GM23338 (cell line): ENCODE measurements around the gene SCAF4. TPM values are rescaled to one million over a fixed set of nuclear protein-coding genes. Genes with fewer than 3 reads are reported as not detected.

Source experiments
- ATAC-seq: fragments of 200-7000 bp; cut with Tn5 transposase; 3 replicates; pipeline ENCODE4 v1.9.1; 2020
- DNase-seq: peaks from one replicate; pipeline ENCODE4 v3.0.0-alpha.2; 2015; ENCODE audit warnings: low spot score
- H2AFZ ChIP-seq: fragments of 200-600 bp; sonication (generic); 2 replicates; pipeline ENCODE4 v1.8.0; 2016; ENCODE audit warnings: antibody characterized with exemption, mild to moderate bottlenecking, moderate library complexity
- H3F3A ChIP-seq: fragments of 200-600 bp; sonication (generic); replicated peaks from 2 replicates; pipeline ENCODE4 v1.8.0; 2017; ENCODE audit warnings: antibody characterized with exemption, mixed run types, low read depth
- H3K27ac ChIP-seq: fragments of 200-600 bp; sonication (generic); 2 replicates; pipeline ENCODE4 v1.6.1; 2016; ENCODE audit warnings: low read depth
- H3K27me3 ChIP-seq: fragments of 200-600 bp; sonication (generic); 2 replicates; pipeline ENCODE4 v1.8.0; 2016; ENCODE audit warnings: mild to moderate bottlenecking, mixed run types, moderate library complexity; ENCODE audit not compliant: insufficient read depth
- H3K36me3 ChIP-seq: fragments of 200-600 bp; sonication (generic); 2 replicates; pipeline ENCODE4 v1.8.0; 2016; ENCODE audit warnings: mild to moderate bottlenecking; ENCODE audit not compliant: insufficient read depth
- H3K4me1 ChIP-seq: fragments of 200-600 bp; sonication (generic); 2 replicates; pipeline ENCODE4 v1.8.0; 2016; ENCODE audit warnings: mild to moderate bottlenecking, moderate library complexity; ENCODE audit not compliant: insufficient read depth
- H3K4me2 ChIP-seq: fragments of 200-600 bp; sonication (generic); 2 replicates; pipeline ENCODE4 v1.7.1; 2017; ENCODE audit warnings: mixed run types
- H3K4me3 ChIP-seq: fragments of 200-600 bp; sonication (generic); 2 replicates; pipeline ENCODE4 v1.6.1; 2016; ENCODE audit warnings: mixed run types
- H3K79me2 ChIP-seq: fragments of 200-600 bp; sonication (generic); replicated peaks from 2 replicates; pipeline ENCODE4 v1.8.0; 2017; ENCODE audit warnings: mild to moderate bottlenecking; ENCODE audit not compliant: insufficient read depth
- H3K9me2 ChIP-seq: fragments of 200-600 bp; sonication (generic); 2 replicates; pipeline ENCODE4 v1.8.0; 2017; ENCODE audit not compliant: insufficient read depth
- H4K20me1 ChIP-seq: fragments of 200-600 bp; sonication (generic); replicated peaks from 2 replicates; pipeline ENCODE4 v1.8.0; 2017; ENCODE audit warnings: mild to moderate bottlenecking; ENCODE audit not compliant: insufficient read depth
- H3K27ac Mint-ChIP-seq: 2 replicates; pipeline ENCODE4 v1.8.0; 2020; ENCODE audit warnings: inconsistent platforms, mild to moderate bottlenecking, moderate library complexity, mixed read lengths
- H3K27me3 Mint-ChIP-seq: 3 replicates; pipeline ENCODE4 v1.8.0; 2022; ENCODE audit warnings: low read depth, mild to moderate bottlenecking, moderate library complexity, mixed read lengths, inconsistent platforms; ENCODE audit not compliant: insufficient read depth, poor library complexity
- H3K36me3 Mint-ChIP-seq: 3 replicates; pipeline ENCODE4 v1.8.0; 2021; ENCODE audit warnings: low read depth, mild to moderate bottlenecking, inconsistent platforms, moderate library complexity, mixed read lengths
- H3K4me1 Mint-ChIP-seq: 3 replicates; pipeline ENCODE4 v1.8.0; 2020; ENCODE audit warnings: mild to moderate bottlenecking, inconsistent platforms, mixed read lengths
- H3K4me3 Mint-ChIP-seq: 3 replicates; pipeline ENCODE4 v1.8.0; 2021; ENCODE audit warnings: moderate library complexity, mild to moderate bottlenecking, inconsistent platforms, mixed read lengths
- H3K9me3 Mint-ChIP-seq: 3 replicates; pipeline ENCODE4 v1.8.0; 2020; ENCODE audit warnings: moderate library complexity, mild to moderate bottlenecking, inconsistent platforms, mixed read lengths
- CREB1 ChIP-seq: fragments of 250-450 bp; sonication (Bioruptor Pico); IDR thresholded peaks from 2 replicates; pipeline ENCODE4 v1.5.0; 2020; ENCODE audit warnings: low read depth, mild to moderate bottlenecking, moderate library complexity
- EZH2 ChIP-seq: fragments of 200-600 bp; sonication (generic); IDR thresholded peaks from one replicate; pipeline ENCODE4 v1.8.0; 2017; ENCODE audit warnings: antibody characterized with exemption, mild to moderate bottlenecking, low read depth; ENCODE audit not compliant: unreplicated experiment
- EZH2phosphoT487 ChIP-seq: fragments of 200-600 bp; sonication (generic); IDR thresholded peaks from one replicate; pipeline ENCODE4 v1.8.1; 2018; ENCODE audit warnings: antibody characterized with exemption; ENCODE audit not compliant: unreplicated experiment
- NANOG ChIP-seq: IDR thresholded peaks from 2 replicates; pipeline ENCODE4 v1.6.1; 2016; ENCODE audit warnings: antibody characterized with exemption, borderline replicate concordance
- POLR2AphosphoS5 ChIP-seq: IDR thresholded peaks from 2 replicates; pipeline ENCODE4 v1.6.1; 2016; ENCODE audit warnings: antibody characterized with exemption, low read depth
- STAT1 ChIP-seq: IDR thresholded peaks from one replicate; pipeline ENCODE4 v1.6.1; 2016; ENCODE audit warnings: antibody characterized with exemption; ENCODE audit not compliant: unreplicated experiment
- ZNF114 ChIP-seq: fragments of 250-450 bp; sonication (Bioruptor Pico); IDR thresholded peaks from 2 replicates; pipeline ENCODE4 v1.5.0; 2020; ENCODE audit warnings: mild to moderate bottlenecking, moderate library complexity
- ZNF331 ChIP-seq: fragments of 250-450 bp; sonication (Bioruptor Pico); IDR thresholded peaks from 2 replicates; pipeline ENCODE4 v1.5.0; 2020; ENCODE audit warnings: low read depth, mild to moderate bottlenecking, moderate library complexity
- polyA plus RNA-seq: library from polyadenylated mRNA; unstranded; fragments of >200 nt; fragmentation: Nextera tagmentation; extraction: Ambion mirVana; gene quantifications from 2 replicates; pipeline ENCODE4 v1.2.1, GENCODE V29; 2016
- total RNA-seq: library from RNA; depleted of rRNA; stranded (reverse); fragments of >200 nt; shearing (Covaris generic); gene quantifications from 2 replicates; pipeline ENCODE4 v1.2.3, GENCODE V29; 2014
- TF ChIP-seq, protein P1 (sequence below), 2 experiments: fragments of 200-600 bp in 1 of 2; sonication (generic) in 1 of 2; conservative IDR thresholded peaks; 2 replicates each; pipeline versions ENCODE4 v1.5.1 to v1.6.1; 2016 to 2017; ENCODE audit warnings: antibody characterized with exemption in 2 of 2, low read depth in 2 of 2, mild to moderate bottlenecking in 2 of 2, moderate library complexity in 1 of 2
- TF ChIP-seq, protein P2 (sequence below): IDR thresholded peaks from 2 replicates; pipeline ENCODE4 v1.6.1; 2016; ENCODE audit warnings: antibody characterized with exemption
- TF ChIP-seq, protein P3 (sequence below): IDR thresholded peaks from one replicate; pipeline ENCODE4 v1.6.1; 2018; ENCODE audit warnings: antibody characterized with exemption; ENCODE audit not compliant: unreplicated experiment

The SCAF4 gene
- total and polyA plus RNA-seq, 2 experiments from 2014 or later: 29.7 to 45.8 TPM

DNA sequence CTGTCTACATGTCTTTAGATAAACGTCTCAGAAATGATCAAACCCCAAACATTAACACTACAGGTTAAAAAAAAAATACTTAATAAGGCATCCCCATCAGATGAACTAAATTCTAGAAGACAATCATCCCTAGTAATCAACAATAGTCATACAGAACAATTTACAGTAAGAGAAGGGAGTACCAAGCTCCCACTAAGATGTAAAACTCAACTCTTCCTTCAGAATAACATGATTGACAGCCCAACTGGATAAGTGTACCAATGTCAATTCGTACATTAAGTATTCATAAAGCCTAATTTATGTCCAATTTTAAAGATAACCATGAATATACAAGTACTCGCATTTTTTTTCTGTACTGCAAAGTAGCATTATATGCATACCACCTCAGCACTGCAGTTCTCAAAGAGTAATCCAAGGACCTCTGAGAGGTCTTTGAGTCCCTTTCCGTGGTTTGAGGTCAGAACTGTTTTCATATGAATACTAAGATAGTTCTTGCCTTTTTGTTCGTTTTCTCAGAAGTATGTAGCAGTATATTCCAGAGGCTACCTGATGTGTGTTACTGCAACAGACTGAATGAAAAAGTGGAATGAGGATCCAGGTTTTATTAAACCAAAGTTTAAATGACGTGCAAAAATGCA, 6.6 kb downstream of the SCAF4 start (continued):
- TF ChIP-seq, protein P1, sequence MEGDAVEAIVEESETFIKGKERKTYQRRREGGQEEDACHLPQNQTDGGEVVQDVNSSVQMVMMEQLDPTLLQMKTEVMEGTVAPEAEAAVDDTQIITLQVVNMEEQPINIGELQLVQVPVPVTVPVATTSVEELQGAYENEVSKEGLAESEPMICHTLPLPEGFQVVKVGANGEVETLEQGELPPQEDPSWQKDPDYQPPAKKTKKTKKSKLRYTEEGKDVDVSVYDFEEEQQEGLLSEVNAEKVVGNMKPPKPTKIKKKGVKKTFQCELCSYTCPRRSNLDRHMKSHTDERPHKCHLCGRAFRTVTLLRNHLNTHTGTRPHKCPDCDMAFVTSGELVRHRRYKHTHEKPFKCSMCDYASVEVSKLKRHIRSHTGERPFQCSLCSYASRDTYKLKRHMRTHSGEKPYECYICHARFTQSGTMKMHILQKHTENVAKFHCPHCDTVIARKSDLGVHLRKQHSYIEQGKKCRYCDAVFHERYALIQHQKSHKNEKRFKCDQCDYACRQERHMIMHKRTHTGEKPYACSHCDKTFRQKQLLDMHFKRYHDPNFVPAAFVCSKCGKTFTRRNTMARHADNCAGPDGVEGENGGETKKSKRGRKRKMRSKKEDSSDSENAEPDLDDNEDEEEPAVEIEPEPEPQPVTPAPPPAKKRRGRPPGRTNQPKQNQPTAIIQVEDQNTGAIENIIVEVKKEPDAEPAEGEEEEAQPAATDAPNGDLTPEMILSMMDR (conservative IDR thresholded peaks at IDR 0.05; ENCODE audit: low read depth in 2 of 2): no peak
- TF ChIP-seq, protein P2, sequence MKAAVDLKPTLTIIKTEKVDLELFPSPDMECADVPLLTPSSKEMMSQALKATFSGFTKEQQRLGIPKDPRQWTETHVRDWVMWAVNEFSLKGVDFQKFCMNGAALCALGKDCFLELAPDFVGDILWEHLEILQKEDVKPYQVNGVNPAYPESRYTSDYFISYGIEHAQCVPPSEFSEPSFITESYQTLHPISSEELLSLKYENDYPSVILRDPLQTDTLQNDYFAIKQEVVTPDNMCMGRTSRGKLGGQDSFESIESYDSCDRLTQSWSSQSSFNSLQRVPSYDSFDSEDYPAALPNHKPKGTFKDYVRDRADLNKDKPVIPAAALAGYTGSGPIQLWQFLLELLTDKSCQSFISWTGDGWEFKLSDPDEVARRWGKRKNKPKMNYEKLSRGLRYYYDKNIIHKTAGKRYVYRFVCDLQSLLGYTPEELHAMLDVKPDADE: no peak

DNA sequence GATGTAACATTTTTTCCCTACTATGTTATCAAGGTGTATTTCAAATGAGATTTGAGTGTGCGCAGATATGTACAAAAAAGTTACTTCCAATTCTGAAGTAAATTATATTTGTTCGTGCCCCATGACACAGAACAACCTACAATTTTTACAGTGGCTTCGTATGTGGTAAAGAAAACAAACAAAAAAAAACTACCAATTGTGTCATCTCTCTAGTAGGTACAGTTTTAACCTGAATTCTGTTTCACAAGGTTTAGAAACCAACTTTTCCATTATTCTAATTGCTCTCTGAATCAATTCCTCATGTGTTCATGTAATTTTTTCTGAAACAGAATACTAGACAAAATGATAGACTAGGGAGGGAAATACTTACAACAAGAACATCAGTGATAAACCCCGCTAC, 7.4 kb downstream of the SCAF4 start:
- Histone ChIP-seq H3K27me3 (no peaks in the 10 kb centered on the region), H2AFZ (no peak overlapping the region), H3K27ac (no peak overlapping the region), H3K4me1 (peaks cover 48% of the 10 kb centered on the region), H3F3A (no peaks in the 10 kb centered on the region), H3K9me2 (no peaks in the 10 kb centered on the region), H4K20me1 (peaks cover 93% of the 10 kb centered on the region), H3K4me2 (no peak overlapping the region), H3K4me3 (no peak overlapping the region), H3K79me2 (peaks cover 100% of the 10 kb centered on the region), H3K36me3 (no peaks in the 10 kb centered on the region; the same call in 1 of the 2 replicates)
- ATAC-seq (no peak), DNase-seq (no peak)
- H3K9me3 Mint-ChIP-seq: no peaks in the 10 kb centered on the region
- H3K27ac Mint-ChIP-seq: no peak overlapping the region
- peaks cover 47% of the 10 kb centered on the region for H3K4me1 Mint-ChIP-seq
- H3K36me3 Mint-ChIP-seq: peaks cover 5% of the 10 kb centered on the region
- H3K4me3 Mint-ChIP-seq: no peak overlapping the region
- H3K27me3 Mint-ChIP-seq: peaks cover 4% of the 10 kb centered on the region
- TF ChIP-seq ZNF114 (CRISPR knock-in tag) (no peak), CREB1 (no peak), NANOG (no peak), EZH2phosphoT487 (no peak)
- TF ChIP-seq, protein P1 (conservative IDR thresholded peaks at IDR 0.05; ENCODE audit: low read depth in 2 of 2): no peak

DNA sequence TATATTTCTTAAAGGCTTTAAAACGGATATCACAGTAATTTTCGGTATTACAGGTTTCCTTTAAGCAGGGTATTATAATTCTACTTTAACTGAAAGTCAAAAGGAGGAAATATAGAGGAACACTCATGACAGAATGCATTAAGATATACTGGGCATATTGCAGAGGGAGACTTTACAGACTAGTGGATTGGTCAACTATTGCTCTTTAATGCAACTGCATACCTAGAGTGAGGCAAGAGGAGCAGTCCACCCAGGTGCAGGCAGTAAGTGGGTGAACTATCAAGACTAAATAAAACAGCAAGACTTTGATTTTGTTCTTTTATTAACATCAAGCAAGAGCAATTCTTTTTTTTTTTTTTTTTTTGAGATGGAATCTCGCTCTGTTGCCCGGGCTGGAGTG, 10.5 kb downstream of the SCAF4 start:
- DNase-seq (no peak), ATAC-seq (peak; percentile 48; the same call in 2 of the 3 replicates)
- Histone ChIP-seq H3K36me3 (no peaks in the 10 kb centered on the region), H4K20me1 (peaks cover 76% of the 10 kb centered on the region), H3K27ac (no peak overlapping the region), H3K4me1 (peaks cover 52% of the 10 kb centered on the region), H3K9me2 (no peaks in the 10 kb centered on the region), H3K79me2 (peaks cover 100% of the 10 kb centered on the region), H3K27me3 (no peaks in the 10 kb centered on the region), H3K4me2 (no peak overlapping the region), H3K4me3 (no peak overlapping the region), H3F3A (no peaks in the 10 kb centered on the region), H2AFZ (no peak overlapping the region)
- Mint-ChIP-seq H3K4me1 (peaks cover 64% of the 10 kb centered on the region), H3K9me3 (no peaks in the 10 kb centered on the region), H3K4me3 (no peak overlapping the region), H3K36me3 (peaks cover 5% of the 10 kb centered on the region; the same call in 2 of the 3 replicates), H3K27me3 (peaks cover 1% of the 10 kb centered on the region), H3K27ac (no peak overlapping the region)
- TF ChIP-seq, protein P1 (conservative IDR thresholded peaks at IDR 0.05; ENCODE audit: low read depth in 2 of 2): no peak
- TF ChIP-seq ZNF331 (CRISPR knock-in tag): no peak
- TF ChIP-seq EZH2: no peak
- TF ChIP-seq POLR2AphosphoS5: no peak
- TF ChIP-seq, protein P3, sequence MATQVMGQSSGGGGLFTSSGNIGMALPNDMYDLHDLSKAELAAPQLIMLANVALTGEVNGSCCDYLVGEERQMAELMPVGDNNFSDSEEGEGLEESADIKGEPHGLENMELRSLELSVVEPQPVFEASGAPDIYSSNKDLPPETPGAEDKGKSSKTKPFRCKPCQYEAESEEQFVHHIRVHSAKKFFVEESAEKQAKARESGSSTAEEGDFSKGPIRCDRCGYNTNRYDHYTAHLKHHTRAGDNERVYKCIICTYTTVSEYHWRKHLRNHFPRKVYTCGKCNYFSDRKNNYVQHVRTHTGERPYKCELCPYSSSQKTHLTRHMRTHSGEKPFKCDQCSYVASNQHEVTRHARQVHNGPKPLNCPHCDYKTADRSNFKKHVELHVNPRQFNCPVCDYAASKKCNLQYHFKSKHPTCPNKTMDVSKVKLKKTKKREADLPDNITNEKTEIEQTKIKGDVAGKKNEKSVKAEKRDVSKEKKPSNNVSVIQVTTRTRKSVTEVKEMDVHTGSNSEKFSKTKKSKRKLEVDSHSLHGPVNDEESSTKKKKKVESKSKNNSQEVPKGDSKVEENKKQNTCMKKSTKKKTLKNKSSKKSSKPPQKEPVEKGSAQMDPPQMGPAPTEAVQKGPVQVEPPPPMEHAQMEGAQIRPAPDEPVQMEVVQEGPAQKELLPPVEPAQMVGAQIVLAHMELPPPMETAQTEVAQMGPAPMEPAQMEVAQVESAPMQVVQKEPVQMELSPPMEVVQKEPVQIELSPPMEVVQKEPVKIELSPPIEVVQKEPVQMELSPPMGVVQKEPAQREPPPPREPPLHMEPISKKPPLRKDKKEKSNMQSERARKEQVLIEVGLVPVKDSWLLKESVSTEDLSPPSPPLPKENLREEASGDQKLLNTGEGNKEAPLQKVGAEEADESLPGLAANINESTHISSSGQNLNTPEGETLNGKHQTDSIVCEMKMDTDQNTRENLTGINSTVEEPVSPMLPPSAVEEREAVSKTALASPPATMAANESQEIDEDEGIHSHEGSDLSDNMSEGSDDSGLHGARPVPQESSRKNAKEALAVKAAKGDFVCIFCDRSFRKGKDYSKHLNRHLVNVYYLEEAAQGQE: no peak
- TF ChIP-seq CREB1: no peak
- no peak for TF ChIP-seq STAT1
